Measurements from ENCODE around the gene PDCD1. TPM values are rescaled to one million over a fixed set of nuclear protein-coding genes. Genes with fewer than 3 reads are reported as not detected.

PDCD1 gene
- total RNA-seq, 1 experiment from 2014 or later, result 0.22 TPM

- H3K27me3 ChIP-seq (ENCODE audit: insufficient read depth, low read length), result no peaks in the 10 kb centered on the region
- H3K36me3 ChIP-seq (ENCODE audit: control insufficient read depth in 1 of 2, insufficient read depth in 2 of 2, low read length in 2 of 2), result no peaks in the 10 kb centered on the region
- TF ChIP-seq EGR1 (IDR thresholded peaks at IDR 0.05; ENCODE audit: low read depth) (no peak), RAD21 (IDR thresholded peaks at IDR 0.05; ENCODE audit: low read depth) (no peak), ZFX (IDR thresholded peaks at IDR 0.05) (no peak), EZH2phosphoT487 (IDR thresholded peaks at IDR 0.05; ENCODE audit: borderline replicate concordance) (no peak), EZH2 (IDR thresholded peaks at IDR 0.05) (no peak), CTCF (IDR thresholded peaks at IDR 0.05 in 2 of 3, conservative IDR thresholded peaks at IDR 0.05 in 1 of 3; ENCODE audit: borderline replicate concordance in 1 of 3, insufficient read depth in 1 of 3, low read depth in 2 of 3, low read length in 2 of 3) (no peak), ATF3 (IDR thresholded peaks at IDR 0.05) (no peak), ZNF274 (IDR thresholded peaks at IDR 0.05; ENCODE audit: low read depth, low read length) (no peak), CBX3 (IDR thresholded peaks at IDR 0.05; ENCODE audit: low read depth) (no peak), SP1 (IDR thresholded peaks at IDR 0.05; ENCODE audit: low read depth) (no peak)
- no peaks in the 10 kb centered on the region for H4K20me1 ChIP-seq (ENCODE audit: insufficient read depth)
- H3K9me2 ChIP-seq (ENCODE audit: insufficient read depth), result no peaks in the 10 kb centered on the region
- no TSS peak for BruUV-seq (replicated peaks)
- intact Hi-C loops (cut with micrococcal nuclease), result no loop called here
- H3K4me3 ChIP-seq (replicated peaks in 1 of 2; ENCODE audit: low read depth in 1 of 2, low read length in 2 of 2), result no peak overlapping the region
- H3K4me2 ChIP-seq (ENCODE audit: low read length), result no peak overlapping the region
- no peak for DNase-seq (ENCODE audit: low read depth, low spot score)
- no peak overlapping the region for H3K9ac ChIP-seq (ENCODE audit: low read length)
- no peaks in the 10 kb centered on the region for H3K79me2 ChIP-seq (ENCODE audit: insufficient read depth, low read length)
- no peaks in the 10 kb centered on the region for H3K4me1 ChIP-seq (ENCODE audit: control insufficient read depth in 1 of 2, insufficient read depth in 2 of 2, low read length in 2 of 2)
- no peak overlapping the region for H3K27ac ChIP-seq (ENCODE audit: low read depth, low read length)
- ChIA-PET CTCF (no interaction called here), POLR2A (no interaction called here), RAD21 (ENCODE audit: low non-redundant PET in 1 of 2, low total read pairs in 2 of 2, uncharacterized antibody in 2 of 2, unreplicated experiment in 2 of 2) (no interaction called here)
- H2AFZ ChIP-seq (ENCODE audit: low read depth, low read length, poor library complexity, severe bottlenecking), result no peak overlapping the region
- ATAC-seq, result no peak
- H3K9me3 ChIP-seq (ENCODE audit: control insufficient read depth in 1 of 2, insufficient read depth in 1 of 2, low read depth in 1 of 2, low read length in 2 of 2), result no peaks in the 10 kb centered on the region
These were observed 43.0 kb upstream of the PDCD1 start for GRCh38 chr2:241901500-241902351.

All from HCT116 (cell line).